GM18867 (cell line): ENCODE results near the gene ALPL.

Source experiments
- ATAC-seq: cut with Tn5 transposase; IDR thresholded peaks from one replicate; pipeline ENCODE4 v1.9.1; 2021; ENCODE audit warnings: mild to moderate bottlenecking, moderate library complexity; ENCODE audit not compliant: unreplicated experiment

Gene ALPL

DNA sequence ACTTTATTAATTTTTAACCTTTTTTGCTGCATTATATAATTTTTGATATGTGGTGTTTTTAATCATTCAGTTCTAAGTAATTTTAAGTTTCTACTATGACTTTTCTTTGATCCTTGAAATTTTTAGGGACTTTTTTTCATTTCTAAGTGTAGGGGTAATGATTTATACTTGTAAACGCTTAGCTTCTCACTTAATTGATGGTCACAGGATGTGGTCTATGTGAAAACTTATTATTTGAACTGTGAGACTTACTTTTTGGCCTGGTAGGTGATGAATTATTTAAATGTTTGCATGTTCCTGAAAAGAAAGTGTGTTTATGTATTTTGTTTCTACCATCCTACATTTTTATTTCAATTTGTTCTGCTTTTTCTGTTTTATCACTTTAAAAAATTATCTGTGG lies 17.2 kb downstream of the ALPL start:
- no peak for ATAC-seq

DNA sequence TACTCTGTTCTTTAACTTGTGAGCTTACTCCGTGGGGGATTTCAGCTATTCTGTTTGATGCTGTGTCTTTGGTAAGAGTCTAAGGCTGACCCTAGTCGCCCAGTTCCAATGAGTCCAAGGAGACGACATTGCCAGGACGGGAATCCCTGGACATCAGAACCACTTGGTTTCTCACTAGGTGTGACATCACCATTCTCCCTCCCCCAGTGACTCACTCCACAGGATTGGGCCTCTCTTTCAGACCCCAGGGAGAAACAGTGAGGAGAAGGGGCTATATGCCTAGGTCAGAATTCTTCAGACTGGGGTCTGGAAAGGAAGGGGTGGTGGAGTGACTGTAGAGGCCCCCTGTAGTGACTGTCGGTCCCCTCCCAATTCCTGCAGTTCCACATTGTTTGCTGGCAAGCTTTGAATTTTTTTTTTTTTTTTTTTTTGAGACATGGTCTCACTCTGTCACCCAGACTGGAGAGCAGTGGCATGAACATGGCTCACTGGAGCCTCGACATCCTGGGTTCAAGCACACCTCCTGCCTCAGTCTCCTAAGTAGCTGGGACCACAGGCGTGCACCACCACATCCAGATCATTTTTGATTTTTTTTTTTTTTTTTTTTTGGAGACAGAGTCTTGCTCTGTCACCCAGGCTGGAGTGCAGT lies 21.3 kb downstream of the ALPL start:
- no peak for ATAC-seq

DNA sequence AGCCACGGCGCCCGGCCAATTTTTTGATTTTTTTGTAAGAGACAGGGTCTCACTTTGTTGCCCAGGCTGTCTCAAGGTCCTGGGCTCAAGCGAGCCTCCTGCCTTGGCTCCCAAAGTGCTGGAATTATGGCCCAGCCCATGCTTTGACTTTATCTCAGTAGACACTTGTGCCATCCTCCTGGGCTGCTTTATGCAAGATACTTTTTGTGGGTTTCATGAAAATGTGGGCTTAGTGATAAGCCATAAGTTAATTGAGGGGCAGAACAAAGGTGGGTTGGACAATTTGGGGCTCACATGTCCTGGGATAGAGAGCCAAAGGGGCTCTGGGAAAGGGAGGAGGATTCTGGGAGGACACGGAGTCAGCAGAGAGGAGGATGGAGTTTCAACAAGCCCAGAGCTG lies 22.0 kb downstream of the ALPL start:
- ATAC-seq = no peak

DNA sequence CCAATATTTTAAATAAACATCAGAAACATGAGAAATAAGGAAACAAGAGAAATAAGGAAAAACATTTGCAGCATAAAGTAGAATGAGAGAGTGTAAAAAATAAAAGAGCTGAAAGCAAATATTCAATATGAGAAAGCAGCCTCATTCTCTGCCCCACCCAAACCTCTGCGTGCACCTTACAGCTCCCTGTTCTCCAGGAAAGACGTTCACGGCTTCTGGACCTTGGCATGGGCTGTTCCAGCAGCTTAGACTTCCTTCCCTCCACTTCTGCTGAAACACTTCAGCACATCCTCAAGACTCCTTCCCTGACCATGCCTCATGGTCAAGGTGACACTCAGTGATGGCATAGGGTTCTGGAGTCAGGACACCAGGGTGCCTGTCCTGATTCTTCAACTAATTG lies 23.3 kb downstream of the ALPL start:
- no peak for ATAC-seq

DNA sequence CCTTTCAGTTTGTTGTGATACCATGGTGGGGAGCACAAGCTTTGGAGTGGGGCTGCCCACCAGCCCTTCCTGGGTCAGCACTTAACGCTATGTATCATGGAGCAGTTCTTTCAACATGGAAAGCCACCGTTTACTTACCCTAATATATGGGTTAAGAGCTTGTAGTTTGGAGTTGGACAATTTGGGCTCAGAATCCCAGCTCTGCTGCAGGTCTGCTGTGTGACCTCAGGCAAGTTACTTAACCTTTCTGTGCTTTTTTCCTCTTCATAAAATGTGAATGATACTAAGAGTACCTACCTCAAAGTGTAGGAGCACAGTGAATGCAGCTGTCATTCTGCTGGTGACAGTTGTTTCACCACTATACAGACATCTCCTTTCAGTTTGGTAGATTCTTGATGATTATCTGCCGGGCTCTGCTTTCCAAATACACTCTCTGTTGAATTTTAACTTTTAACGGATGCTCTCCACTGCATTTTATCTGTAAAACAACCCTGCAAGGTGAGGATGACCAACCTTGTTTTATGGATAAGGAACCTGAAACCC lies 23.8 kb downstream of the ALPL start:
- ATAC-seq = no peak

DNA sequence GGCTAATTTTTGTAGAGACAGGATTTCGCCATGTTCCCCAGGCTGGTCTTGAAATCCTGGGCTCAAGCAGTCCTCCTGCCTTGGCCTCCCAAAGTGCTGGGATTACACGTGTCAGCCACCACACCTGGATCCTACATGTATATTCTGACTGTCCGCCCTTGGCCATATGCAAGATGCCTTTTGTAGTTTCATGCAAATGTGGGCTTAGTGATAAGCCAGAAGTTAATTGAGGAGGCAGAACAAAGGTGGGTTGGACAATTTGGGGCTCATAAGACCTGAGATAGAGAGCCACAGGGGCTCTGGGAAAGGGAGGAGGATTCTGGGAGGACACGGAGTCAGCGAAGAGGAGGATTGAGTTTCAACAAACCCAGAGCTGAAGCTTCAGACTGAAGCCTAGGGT lies 24.9 kb downstream of the ALPL start:
- no peak for ATAC-seq

DNA sequence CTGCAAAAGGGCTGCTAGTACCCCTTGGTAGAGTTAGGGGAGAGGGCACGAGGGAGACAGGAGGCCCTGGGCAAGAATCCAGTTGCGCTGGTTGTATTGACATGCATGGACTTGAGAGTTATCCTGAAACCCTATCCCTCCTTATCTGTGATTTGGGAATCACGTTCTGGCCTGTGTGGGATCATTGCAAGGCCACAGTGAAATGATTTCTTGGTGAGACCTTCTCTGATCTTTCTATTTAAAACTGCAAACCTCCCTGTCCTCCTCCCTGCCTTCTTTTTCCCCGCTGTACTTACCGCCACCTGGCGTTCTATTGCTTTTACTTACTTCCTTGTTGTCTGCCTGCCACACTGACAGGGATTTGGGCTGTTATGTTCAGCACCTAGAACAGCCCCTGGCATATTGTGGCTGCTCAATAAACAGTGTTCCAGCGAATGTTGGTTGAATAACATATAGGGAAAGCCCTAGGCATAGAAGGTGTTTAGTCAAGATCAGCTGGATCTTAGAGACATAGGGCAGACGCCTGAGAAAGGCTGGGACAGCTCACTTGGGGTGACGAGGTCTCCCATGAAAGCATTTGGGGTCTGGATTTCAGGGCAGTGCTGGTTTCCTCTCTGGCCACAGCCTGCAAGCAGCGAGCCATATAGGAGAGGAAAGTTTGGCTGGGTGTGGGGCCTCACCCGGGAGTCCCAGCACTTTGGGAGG lies 25.6 kb downstream of the ALPL start:
- ATAC-seq = no peak

DNA sequence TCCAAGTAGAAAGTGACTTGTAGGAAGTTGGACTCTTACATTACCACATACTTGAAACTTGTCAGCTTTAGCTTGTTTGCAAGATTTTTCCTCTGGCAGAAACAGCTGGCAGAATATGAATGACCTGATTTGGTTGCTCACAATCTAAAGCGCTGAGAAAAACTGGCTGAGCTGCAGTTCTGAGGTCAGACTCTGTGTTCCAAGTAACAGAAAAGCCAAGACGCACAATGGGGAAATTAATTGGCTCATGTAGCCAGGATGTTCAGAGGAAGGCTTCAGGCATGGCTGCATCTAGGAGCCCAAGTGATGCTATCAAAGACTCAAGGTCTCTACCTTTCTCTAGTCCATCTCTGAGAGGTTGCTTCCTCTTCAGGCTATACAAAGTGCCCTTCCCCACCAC lies 27.0 kb downstream of the ALPL start:
- no peak for ATAC-seq

DNA sequence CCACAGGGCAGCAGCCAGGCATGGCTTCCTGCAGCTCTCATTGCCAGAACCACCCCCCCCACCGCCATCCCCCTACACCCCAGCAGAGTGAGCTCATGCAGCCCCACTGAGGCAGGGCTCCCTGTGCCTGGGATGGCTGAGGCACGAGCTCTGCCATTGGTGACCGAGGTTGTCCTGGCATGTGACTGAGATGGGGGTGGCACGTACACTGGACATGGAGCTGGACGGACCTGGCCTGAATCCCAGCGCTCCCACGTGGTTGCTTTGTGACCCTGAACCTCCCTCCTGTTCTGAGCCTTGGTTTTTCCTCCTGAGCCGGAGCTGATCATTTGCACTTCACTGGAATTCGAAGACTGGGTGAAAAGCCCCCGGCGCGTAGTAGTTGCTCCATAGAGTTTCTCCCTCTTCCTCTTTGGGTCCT lies 28.3 kb downstream of the ALPL start:
- no peak for ATAC-seq

DNA sequence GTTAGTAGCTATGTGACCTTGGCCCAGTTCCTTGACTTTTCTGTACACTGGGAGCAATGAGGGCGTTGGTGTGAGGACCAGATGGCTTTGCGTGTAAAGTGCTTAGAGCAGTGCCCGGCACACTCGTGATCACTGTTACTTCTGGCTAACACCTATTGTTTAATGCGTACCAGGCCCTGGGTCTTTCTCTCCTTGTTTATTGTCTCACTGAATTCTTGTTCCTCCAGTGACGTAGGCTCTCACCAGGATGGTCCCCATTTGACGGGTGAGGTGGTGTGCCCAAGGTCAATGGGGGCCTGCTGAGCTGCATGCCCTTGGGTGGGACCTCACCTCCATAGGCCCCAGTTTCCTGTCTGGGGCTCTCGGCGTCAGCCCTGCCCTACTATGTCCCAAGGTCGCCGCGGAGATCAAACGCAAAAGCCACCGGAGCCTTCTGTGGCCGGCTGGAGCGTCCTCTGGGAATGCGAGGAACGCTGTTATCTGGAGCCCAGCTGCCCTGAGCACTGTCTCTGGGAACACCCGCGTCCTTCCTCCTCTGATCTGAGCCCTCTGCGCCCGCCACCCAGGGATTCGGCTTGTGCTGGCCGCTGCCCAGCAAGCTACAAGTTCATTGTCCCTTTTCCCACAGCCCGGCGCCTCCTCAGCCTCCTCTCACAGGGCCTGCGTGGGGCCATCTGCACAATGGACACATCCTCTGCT lies 28.9 kb downstream of the ALPL start:
- no peak for ATAC-seq

DNA sequence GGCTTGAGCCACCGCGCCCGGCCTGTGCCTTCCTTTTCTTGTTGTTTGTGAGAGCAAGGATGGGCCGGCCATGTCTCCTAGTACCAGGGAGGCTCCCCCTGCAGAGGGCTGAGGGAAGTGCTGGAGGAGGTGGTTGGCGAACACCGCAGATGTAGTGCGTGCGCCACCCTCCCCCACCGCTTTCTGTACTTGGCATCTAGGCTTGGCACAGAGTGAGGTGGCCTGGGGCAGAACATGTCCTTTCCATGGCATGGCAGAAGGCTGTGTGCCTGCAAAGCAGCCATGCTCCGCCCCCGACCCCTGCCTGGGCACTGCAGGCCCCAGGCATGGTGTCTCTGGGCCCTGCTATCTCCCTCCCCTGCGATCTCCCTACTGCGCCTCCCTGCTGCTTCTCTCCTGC lies 30.7 kb downstream of the ALPL start:
- ATAC-seq = no peak

DNA sequence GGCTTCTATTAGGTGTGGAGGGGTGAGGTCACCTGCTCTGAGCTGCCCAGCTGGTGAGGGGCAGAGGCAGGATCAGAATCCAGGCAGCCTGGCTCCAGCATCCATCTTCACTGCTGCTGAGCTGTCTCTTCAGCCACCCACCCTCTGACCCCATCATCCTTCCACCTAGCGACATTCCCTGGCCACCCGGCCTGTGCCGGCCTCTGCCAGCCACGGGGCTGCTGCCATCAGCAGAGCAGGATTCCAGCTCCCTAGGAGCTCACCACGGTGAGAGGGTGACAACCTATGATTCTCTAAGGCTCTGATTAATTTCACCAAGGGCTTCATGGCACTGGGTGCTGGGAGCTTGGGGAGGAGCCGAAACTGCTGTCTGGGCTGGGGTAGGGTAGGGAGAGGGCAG lies 32.1 kb downstream of the ALPL start:
- ATAC-seq = no peak

DNA sequence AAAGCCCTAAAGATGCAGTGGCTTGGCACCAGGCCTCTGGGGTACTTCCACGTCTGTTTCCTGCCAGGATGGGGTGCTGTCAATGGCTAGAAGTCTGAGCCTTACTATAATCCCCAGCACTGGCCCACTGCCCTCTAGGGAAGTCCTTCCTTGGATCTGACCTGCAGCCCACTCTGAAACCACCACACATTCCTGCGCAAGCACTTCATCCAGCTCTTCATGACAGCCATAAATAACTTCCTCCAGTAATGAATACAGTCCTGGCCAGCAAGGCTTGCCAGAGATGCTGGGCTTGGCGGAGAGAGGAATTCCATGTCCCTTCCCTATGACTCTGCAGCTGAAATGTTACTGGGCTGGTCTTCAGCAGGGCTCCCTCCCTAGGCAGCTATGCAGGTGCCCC lies 32.6 kb downstream of the ALPL start:
- no peak for ATAC-seq

DNA sequence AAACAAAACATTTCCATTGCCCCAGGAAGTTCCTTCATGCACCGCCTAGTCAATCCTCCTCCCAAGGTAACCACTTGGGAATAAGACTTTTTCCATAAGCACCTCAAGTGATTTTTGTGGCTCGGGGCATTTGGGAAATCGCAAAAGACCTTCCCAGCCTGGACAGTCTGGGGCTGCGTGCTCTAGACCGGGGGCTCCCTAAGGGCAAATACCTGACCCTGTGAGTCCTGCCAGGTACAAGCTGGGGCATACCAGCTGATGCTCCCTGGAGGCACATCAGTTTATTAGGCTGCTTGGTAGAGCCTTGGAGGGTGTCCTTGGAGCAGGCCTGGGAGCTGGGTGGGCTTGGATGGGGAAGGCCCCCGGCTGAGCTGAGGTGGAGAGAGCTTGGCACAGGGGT lies 34.4 kb downstream of the ALPL start:
- no peak for ATAC-seq

DNA sequence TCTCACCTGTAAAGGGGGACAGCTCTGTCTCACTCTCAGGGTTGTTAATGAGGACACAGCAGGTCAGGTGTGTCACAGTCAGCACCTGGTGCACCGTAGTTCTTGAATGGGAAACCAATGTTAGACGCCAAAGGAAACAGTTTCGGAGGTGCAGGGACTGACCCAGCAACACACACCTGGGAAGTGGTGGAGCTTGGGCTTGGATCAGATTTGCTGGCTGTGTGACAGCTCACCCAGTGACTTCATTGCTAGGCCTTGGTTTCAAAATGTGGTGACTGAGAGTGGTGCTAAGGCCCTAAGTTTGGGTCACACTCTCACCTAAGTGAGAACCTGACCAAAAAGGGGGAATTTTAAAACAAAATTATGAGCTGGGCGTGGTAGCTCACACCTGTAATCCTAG lies 34.9 kb downstream of the ALPL start:
- no peak for ATAC-seq

DNA sequence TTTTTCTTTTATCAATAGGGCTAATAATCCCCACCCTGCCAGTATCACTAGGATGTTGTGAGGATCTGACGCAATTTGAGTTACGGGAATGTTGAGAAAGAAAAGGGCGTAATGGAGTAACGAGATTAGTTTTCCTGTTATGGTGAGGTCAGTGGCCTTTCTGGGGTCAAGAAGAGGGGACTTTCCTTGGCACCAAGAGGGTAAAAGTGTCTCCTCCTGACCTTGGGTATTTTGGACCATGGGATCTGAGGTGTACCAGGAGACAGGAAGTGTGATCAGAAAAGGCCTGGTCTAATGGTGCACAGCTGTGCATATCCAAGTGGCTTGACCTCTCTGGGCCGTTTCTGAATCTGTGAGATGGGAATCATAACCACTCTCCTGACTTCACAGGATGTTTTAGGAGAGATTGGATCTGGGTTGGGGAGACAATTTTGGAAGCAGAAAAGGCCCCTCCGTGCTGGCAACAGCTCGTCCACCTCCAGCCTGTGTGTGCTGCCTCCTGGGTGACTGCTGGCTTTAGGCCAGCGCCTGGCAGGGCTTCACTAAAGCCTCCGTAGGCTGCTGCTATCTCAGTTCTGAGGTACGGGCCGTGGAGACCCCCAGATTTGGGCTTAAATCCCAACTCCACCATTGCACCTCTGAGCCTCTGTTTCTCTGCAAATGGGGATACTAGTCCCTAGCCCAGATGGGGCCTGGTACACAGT lies 37.1 kb downstream of the ALPL start:
- ATAC-seq = no peak

DNA sequence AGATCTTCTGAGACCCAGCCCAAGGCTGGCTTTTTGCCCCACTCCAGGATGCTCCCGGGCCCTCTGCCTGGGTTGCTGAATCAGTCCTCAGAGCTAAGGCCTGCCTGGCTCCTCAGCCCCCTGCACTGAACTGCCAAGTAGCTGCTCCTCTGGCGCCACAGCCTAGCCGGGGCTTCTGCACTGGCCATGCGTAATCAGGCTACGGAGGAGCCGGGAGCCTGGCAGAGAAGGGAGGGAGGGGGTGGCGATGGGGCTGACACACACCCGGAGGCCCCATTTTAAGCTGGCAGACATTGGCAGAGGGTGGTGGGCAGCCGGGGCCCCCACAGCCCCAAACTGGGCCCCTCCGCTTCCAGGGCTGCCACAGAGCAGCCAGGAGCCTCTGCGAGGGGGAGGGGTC lies 38.7 kb downstream of the ALPL start:
- ATAC-seq = no peak

DNA sequence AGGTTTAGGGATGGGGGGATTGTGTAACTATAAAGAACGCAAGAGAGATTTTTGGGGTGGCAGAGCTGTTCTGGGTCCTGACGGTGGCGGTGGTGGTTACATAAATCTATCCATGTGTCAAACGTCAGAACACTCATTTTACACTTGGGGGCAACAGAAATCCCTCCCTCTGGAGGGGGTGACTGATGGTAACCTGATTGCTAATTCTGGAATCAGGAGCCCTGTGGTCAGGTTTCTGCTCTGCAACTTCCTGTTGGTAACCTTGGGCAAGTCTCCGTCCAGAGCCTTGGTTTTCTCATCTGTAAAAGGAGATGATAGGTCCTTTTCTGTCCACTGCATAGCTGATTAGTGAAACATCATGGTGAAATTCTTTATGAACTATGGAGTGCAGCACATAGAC lies 40.9 kb downstream of the ALPL start:
- no peak for ATAC-seq

DNA sequence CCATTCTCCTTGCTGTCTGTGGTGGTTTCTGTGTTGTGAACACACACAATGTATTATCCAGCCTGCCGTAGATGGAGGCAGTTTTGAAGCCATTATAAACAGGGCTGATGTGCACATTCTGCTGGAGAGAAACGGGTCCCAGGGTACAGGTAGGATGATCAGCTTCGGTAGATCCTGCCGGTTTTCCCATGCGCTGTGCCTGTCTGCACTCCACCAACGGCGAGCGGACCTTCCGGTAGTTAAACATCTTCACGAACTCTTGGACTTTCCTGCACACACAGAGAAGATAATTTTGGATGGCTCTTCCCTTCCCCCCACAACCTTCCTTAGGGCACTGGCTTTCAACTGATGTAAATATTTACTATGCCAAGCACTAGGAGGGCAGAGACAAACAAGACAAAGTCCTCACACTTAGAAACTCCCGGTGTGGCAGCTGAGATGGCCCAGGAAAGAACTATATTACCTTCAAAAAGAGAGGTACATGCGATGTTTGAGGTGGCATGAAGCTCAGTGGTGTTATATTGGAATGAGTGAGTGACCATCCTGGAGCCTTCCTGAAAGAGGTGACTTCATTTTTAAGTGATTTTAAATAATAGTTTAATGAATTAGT lies 41.7 kb downstream of the ALPL start:
- no peak for ATAC-seq

DNA sequence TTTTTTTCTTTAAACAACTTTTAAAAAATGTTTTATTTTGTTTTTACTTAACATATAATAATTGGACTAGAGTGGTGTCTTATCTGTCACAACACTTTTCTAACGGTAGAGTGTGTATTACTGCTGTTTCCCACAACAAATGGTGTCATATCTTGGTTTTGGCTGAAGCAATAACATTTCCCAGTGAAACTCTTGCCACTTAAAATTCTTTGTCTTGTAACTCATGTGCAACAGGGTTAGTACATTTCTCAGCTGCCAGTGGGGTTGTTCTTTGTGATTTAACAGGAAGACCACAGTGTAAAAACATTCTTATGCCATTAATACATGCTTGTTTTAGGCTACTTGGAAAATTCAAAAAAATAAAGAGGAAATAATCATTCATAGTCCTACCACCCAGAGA lies 43.5 kb downstream of the ALPL start:
- no peak for ATAC-seq
